Naive thymus-derived CD4-positive, alpha-beta T cell (primary cell): ENCODE data around the gene CHRNB1. TPM values are rescaled to one million over a fixed set of nuclear protein-coding genes. Genes with fewer than 3 reads are reported as not detected.

Experiments
- ATAC-seq: fragments of 150-1000 bp; cut with Tn5 transposase; 2 replicates; pipeline ENCODE4 v1.10.0; 2021; ENCODE audit warnings: mild to moderate bottlenecking, moderate library complexity
- CTCF ChIA-PET: fragments of 350-600 bp; sonication (Branson Sonifier 250); formaldehyde crosslinking; loops from one replicate; lab custom pipeline; 2021; ENCODE audit warnings: antibody characterized with exemption; lab: Charles Lee
- POLR2A ChIA-PET: fragments of 350-600 bp; sonication (Branson Sonifier 250); formaldehyde crosslinking; loops from one replicate; lab custom pipeline; 2021; ENCODE audit warnings: antibody characterized with exemption, inconsistent platforms; lab: Charles Lee
- DNase-seq, 9 donors: peaks; one replicate each; pipeline versions ENCODE4 v3.0.0 to v3.0.0-alpha.2; 2020 to 2022; ENCODE audit warnings: mixed read lengths in 1 of 9
- H3K27ac ChIP-seq: one replicate; pipeline ENCODE4 v1.7.0; 2013; ENCODE audit warnings: mild to moderate bottlenecking, low read depth, low read length, moderate library complexity
- H3K27me3 ChIP-seq, 2 donors: one replicate each; pipeline ENCODE4 v1.7.0; 2013; ENCODE audit warnings: low read length in 2 of 2, mild to moderate bottlenecking in 2 of 2, moderate library complexity in 2 of 2; ENCODE audit not compliant: control insufficient read depth in 2 of 2, insufficient read depth in 2 of 2
- H3K36me3 ChIP-seq, 3 experiments: 1 replicate in 2 of 3; 2 replicates in 1 of 3; pipeline ENCODE4 v1.7.0; 2013; ENCODE audit warnings: low read length in 3 of 3, mild to moderate bottlenecking in 3 of 3, moderate library complexity in 1 of 3; ENCODE audit not compliant: insufficient read depth in 3 of 3, control insufficient read depth in 2 of 3
- H3K4me1 ChIP-seq, 2 donors: one replicate each; pipeline ENCODE4 v1.7.0; 2013; ENCODE audit warnings: low read length in 2 of 2, mild to moderate bottlenecking in 2 of 2, moderate library complexity in 1 of 2; ENCODE audit not compliant: control insufficient read depth in 2 of 2, insufficient read depth in 2 of 2
- H3K4me3 ChIP-seq: 2 replicates; pipeline ENCODE4 v1.7.0; 2013; ENCODE audit warnings: mild to moderate bottlenecking, low read length
- H3K9me3 ChIP-seq, 3 experiments: 1 replicate in 2 of 3; 2 replicates in 1 of 3; pipeline ENCODE4 v1.7.0; 2013; ENCODE audit warnings: low read length in 3 of 3; ENCODE audit not compliant: control insufficient read depth in 2 of 3
- H3K27ac Mint-ChIP-seq, 9 donors: one replicate each; pipeline ENCODE4 v1.8.0; 2020 to 2022; ENCODE audit warnings: mixed read lengths in 9 of 9, mild to moderate bottlenecking in 8 of 9, moderate library complexity in 5 of 9, inconsistent platforms in 2 of 9
- H3K27me3 Mint-ChIP-seq, 5 donors: one replicate each; pipeline ENCODE4 v1.8.0; 2021 to 2022; ENCODE audit warnings: mixed read lengths in 5 of 5, mild to moderate bottlenecking in 1 of 5
- H3K36me3 Mint-ChIP-seq, 5 donors: one replicate each; pipeline ENCODE4 v1.8.0; 2020 to 2022; ENCODE audit warnings: mixed read lengths in 5 of 5, mild to moderate bottlenecking in 3 of 5, inconsistent platforms in 1 of 5
- H3K4me1 Mint-ChIP-seq, 7 donors: one replicate each; pipeline ENCODE4 v1.8.0; 2020 to 2022; ENCODE audit warnings: mixed read lengths in 7 of 7, mild to moderate bottlenecking in 3 of 7, inconsistent platforms in 1 of 7
- H3K4me3 Mint-ChIP-seq, 10 donors: one replicate each; pipeline ENCODE4 v1.8.0; 2020 to 2022; ENCODE audit warnings: mild to moderate bottlenecking in 10 of 10, mixed read lengths in 10 of 10, moderate library complexity in 6 of 10, inconsistent platforms in 2 of 10
- H3K9me3 Mint-ChIP-seq, 11 donors: one replicate each; pipeline ENCODE4 v1.8.0; 2020 to 2022; ENCODE audit warnings: mixed read lengths in 11 of 11, mild to moderate bottlenecking in 4 of 11, inconsistent platforms in 1 of 11, moderate library complexity in 1 of 11
- intact Hi-C, 2 donors: fragments of 100-400 bp; cut with micrococcal nuclease; formaldehyde crosslinking; loops; one replicate each; pipeline ENCODE4 v1.15.1; 2023
- polyA plus RNA-seq, 2 donors: library from polyadenylated mRNA; unstranded; fragments of 300-500 nt; fragmentation: Illumina TruSeq; gene quantifications; one replicate each; pipeline ENCODE4 v1.2.3, GENCODE V29; 2021
- total RNA-seq, 6 experiments: library from RNA in 5 of 6; stranded (reverse) in 5 of 6; gene quantifications; 1 replicate in 5 of 6; 2 replicates in 1 of 6; pipeline ENCODE4 v1.2.3 and lab custom pipeline; 2021 to 2026

CHRNB1 gene
- total and polyA plus RNA-seq, 7 experiments from 2014 or later, result 6.0 to 24.8 (median 7.3) TPM

GRCh38 chr17:7432296-7432695 lies 12.6 kb upstream of the CHRNB1 start:
- Histone ChIP-seq H3K27me3 (no peaks in the 10 kb centered on the region), H3K4me3 (no peak overlapping the region), H3K27ac (no peak overlapping the region), H3K4me1 (peaks cover 9 to 13% of the 10 kb centered on the region in 2 donors), H3K9me3 (no peaks in the 10 kb centered on the region), H3K36me3 (no peaks in the 10 kb centered on the region)
- ChIA-PET CTCF (no interaction called here), POLR2A (interaction anchor here (1.2 to 1.6 kb wide), 2 partner anchors 23 to 76 kb away, joined by 3 to 5 read pairs; no protein-coding TSS in a partner anchor)
- Mint-ChIP-seq H3K9me3 (peaks cover 0 to 2% (median 0%) of the 10 kb centered on the region in 11 donors), H3K4me1 (peaks cover 7 to 20% (median 13%) of the 10 kb centered on the region in 7 donors), H3K4me3 (no peak overlapping the region), H3K27me3 (peaks cover 0 to 2% (median 0%) of the 10 kb centered on the region in 5 donors), H3K36me3 (no peaks in the 10 kb centered on the region), H3K27ac (peak overlapping the region in 1 of 9 donors; percentile 38)
- no peak for DNase-seq
- no peak for ATAC-seq
- intact Hi-C loops, result loop anchor here in 1 of 2 donors (10.0 kb wide), 1 partner anchor 417 kb away; the partner anchor contains the start of gene RNASEK

GRCh38 chr17:7435676-7436555 lies 8.9 kb upstream of the CHRNB1 start:
- H3K4me1 Mint-ChIP-seq, result peaks cover 28 to 47% (median 37%) of the 10 kb centered on the region in 7 donors
- H3K4me1 ChIP-seq, result peaks cover 16 to 45% of the 10 kb centered on the region in 2 donors
- CTCF ChIA-PET, result interaction anchor here (0.6 to 5.2 kb wide), 29 partner anchors 14 to 252 kb away, joined by 3 to 67 read pairs (median 7); partner anchors contain the start of genes ACAP1, KCTD11, MPDU1 and NEURL4
- H3K4me3 Mint-ChIP-seq, result peak overlapping the region; percentile 86 to 96 (median 94)
- intact Hi-C loops, result loop anchor here (1.0 to 10.0 kb wide), 24 partner anchors 19 to 451 kb away; partner anchors contain the start of genes EIF5A (in 2 of the 2), ELP5 (in 2 of the 2), NEURL4 (in 2 of the 2) and PHF23 (in 2 of the 2)
- peak overlapping the region; percentile 89 to 97 (median 95) for H3K27ac Mint-ChIP-seq
- H3K9me3 Mint-ChIP-seq, result peaks cover 0 to 3% (median 0%) of the 10 kb centered on the region in 11 donors
- no peaks in the 10 kb centered on the region for H3K9me3 ChIP-seq
- POLR2A ChIA-PET, result interaction anchor here (0.6 to 5.3 kb wide), 40 partner anchors 10 to 390 kb away, joined by 3 to 116 read pairs (median 8); partner anchors contain the start of genes ACAP1, CHRNB1, EIF5A and FXR2
- H3K4me3 ChIP-seq, result peak overlapping the region; percentile 65
- DNase-seq, result peak in 3 of 9 donors; percentile 50 to 74 (median 53)
- H3K27me3 Mint-ChIP-seq, result peaks cover 16 to 20% (median 17%) of the 10 kb centered on the region in 5 donors
- peak overlapping the region; percentile 83 for H3K27ac ChIP-seq
- peaks cover 6 to 9% of the 10 kb centered on the region in 2 donors for H3K27me3 ChIP-seq
- no peaks in the 10 kb centered on the region for H3K36me3 ChIP-seq
- peak; percentile 44 for ATAC-seq
- peaks cover 0 to 11% (median 0%) of the 10 kb centered on the region in 5 donors for H3K36me3 Mint-ChIP-seq

GRCh38 chr17:7436556-7437368 lies 8.1 kb upstream of the CHRNB1 start:
- intact Hi-C loops, result loop anchor here (1.0 to 10.0 kb wide), 8 partner anchors 42 to 422 kb away; partner anchors contain the start of genes CTDNEP1 (in 1 of the 2), ELP5 (in 1 of the 2), RNASEK (in 1 of the 2) and SENP3 (in 1 of the 2)
- Histone ChIP-seq H3K36me3 (no peaks in the 10 kb centered on the region), H3K27me3 (peaks cover 12 to 14% of the 10 kb centered on the region in 2 donors), H3K4me1 (peaks cover 16 to 47% of the 10 kb centered on the region in 2 donors), H3K4me3 (peak overlapping the region; percentile 65), H3K27ac (peak overlapping the region; percentile 83), H3K9me3 (no peaks in the 10 kb centered on the region)
- peaks cover 28 to 47% (median 37%) of the 10 kb centered on the region in 7 donors for H3K4me1 Mint-ChIP-seq
- ATAC-seq (peak; percentile 75), DNase-seq (peak; percentile 75 to 87 (median 84))
- peak overlapping the region; percentile 86 to 96 (median 94) for H3K4me3 Mint-ChIP-seq
- peaks cover 0 to 3% (median 0%) of the 10 kb centered on the region in 11 donors for H3K9me3 Mint-ChIP-seq
- peaks cover 21 to 28% (median 25%) of the 10 kb centered on the region in 5 donors for H3K27me3 Mint-ChIP-seq
- H3K36me3 Mint-ChIP-seq, result peaks cover 0 to 12% (median 0%) of the 10 kb centered on the region in 5 donors
- peak overlapping the region; percentile 89 to 97 (median 95) for H3K27ac Mint-ChIP-seq
- ChIA-PET POLR2A (interaction anchor here (0.5 to 5.3 kb wide), 35 partner anchors 10 to 250 kb away, joined by 3 to 116 read pairs (median 9); partner anchors contain the start of genes ACAP1, ATP1B2, CHRNB1 and FXR2), CTCF (interaction anchor here (0.6 to 5.2 kb wide), 33 partner anchors 9 to 251 kb away, joined by 3 to 67 read pairs (median 6); partner anchors contain the start of genes ACAP1, CD68, KCTD11 and MPDU1)

GRCh38 chr17:7437369-7437863 lies 7.4 kb upstream of the CHRNB1 start:
- Mint-ChIP-seq H3K27ac (peak overlapping the region in 5 of 9 donors; percentile 76 to 84 (median 83)), H3K4me3 (peak overlapping the region; percentile 76 to 96 (median 88)), H3K9me3 (peaks cover 0 to 3% (median 0%) of the 10 kb centered on the region in 11 donors), H3K27me3 (peaks cover 25 to 35% (median 31%) of the 10 kb centered on the region in 5 donors), H3K36me3 (peaks cover 0 to 16% (median 0%) of the 10 kb centered on the region in 5 donors), H3K4me1 (peaks cover 28 to 47% (median 39%) of the 10 kb centered on the region in 7 donors)
- no peak for ATAC-seq
- H3K9me3 ChIP-seq, result no peaks in the 10 kb centered on the region
- peak overlapping the region; percentile 27 for H3K27ac ChIP-seq
- peak in 1 of 9 donors; percentile 16 for DNase-seq
- CTCF ChIA-PET, result interaction anchor here (0.9 to 5.2 kb wide), 22 partner anchors 8 to 249 kb away, joined by 3 to 67 read pairs (median 8); partner anchors contain the start of genes ACAP1, KCTD11, MPDU1 and NEURL4
- peaks cover 16 to 47% of the 10 kb centered on the region in 2 donors for H3K4me1 ChIP-seq
- intact Hi-C loops, result loop anchor here (1.0 to 10.0 kb wide), 8 partner anchors 41 to 423 kb away; partner anchors contain the start of genes CTDNEP1 (in 1 of the 2), ELP5 (in 1 of the 2), RNASEK (in 1 of the 2) and SENP3 (in 1 of the 2)
- peaks cover 12 to 17% of the 10 kb centered on the region in 2 donors for H3K27me3 ChIP-seq
- POLR2A ChIA-PET, result interaction anchor here (0.9 to 5.3 kb wide), 28 partner anchors 9 to 249 kb away, joined by 3 to 116 read pairs (median 12); partner anchors contain the start of genes ACAP1, ATP1B2, CHRNB1 and GPS2
- H3K36me3 ChIP-seq, result no peaks in the 10 kb centered on the region
- peak overlapping the region; percentile 27 for H3K4me3 ChIP-seq

- Histone ChIP-seq H3K27ac (peak overlapping the region; percentile 42), H3K27me3 (peaks cover 12 to 17% of the 10 kb centered on the region in 2 donors), H3K9me3 (no peaks in the 10 kb centered on the region), H3K4me1 (peaks cover 16 to 47% of the 10 kb centered on the region in 2 donors), H3K36me3 (no peaks in the 10 kb centered on the region), H3K4me3 (peak overlapping the region; percentile 36)
- peaks cover 25 to 41% (median 35%) of the 10 kb centered on the region in 5 donors for H3K27me3 Mint-ChIP-seq
- CTCF ChIA-PET, result interaction anchor here (0.7 to 5.2 kb wide), 6 partner anchors 15 to 151 kb away, joined by 3 to 67 read pairs (median 10); partner anchors contain the start of genes KCTD11 and TMEM95
- DNase-seq, result peak; percentile 36 to 83 (median 54)
- H3K4me1 Mint-ChIP-seq, result peaks cover 28 to 47% (median 40%) of the 10 kb centered on the region in 7 donors
- peak overlapping the region in 7 of 9 donors; percentile 33 to 88 (median 83) for H3K27ac Mint-ChIP-seq
- H3K4me3 Mint-ChIP-seq, result peak overlapping the region; percentile 76 to 96 (median 86)
- no peak for ATAC-seq
- POLR2A ChIA-PET, result interaction anchor here (0.8 to 5.3 kb wide), 10 partner anchors 8 to 249 kb away, joined by 3 to 116 read pairs (median 4); partner anchors contain the start of genes CHRNB1, MPDU1, POLR2A and SLC35G6
- intact Hi-C loops, result loop anchor here (1.0 to 10.0 kb wide), 8 partner anchors 40 to 423 kb away; partner anchors contain the start of genes CTDNEP1 (in 1 of the 2), ELP5 (in 1 of the 2), RNASEK (in 1 of the 2) and SENP3 (in 1 of the 2)
- H3K9me3 Mint-ChIP-seq, result peaks cover 0 to 3% (median 0%) of the 10 kb centered on the region in 11 donors
- peaks cover 0 to 22% (median 0%) of the 10 kb centered on the region in 5 donors for H3K36me3 Mint-ChIP-seq
Observed at GRCh38 chr17:7437950-7438614, 6.8 kb upstream of the CHRNB1 start.
